GM12892 (cell line): ENCODE results near the gene MEIKIN.
"Not testable (repeated sequence)": the region's sequence is repeated elsewhere in the genome, so short reads cannot be mapped to it uniquely, and the experiment has no call there.

Experiments
- DNase-seq: peaks from one replicate; pipeline ENCODE4 v3.0.0; 2011; ENCODE audit not compliant: insufficient read length
- FAIRE-seq: peaks from 2 replicates; lab custom pipeline; 2011; peaks lifted over from hg19 to GRCh38; lab: Jason Lieb, UNC
- POLR2A ChIP-seq: IDR thresholded peaks from 2 replicates; pipeline ENCODE4 v1.6.1; 2011; ENCODE audit warnings: low read depth, low read length, control low read depth
- POLR2AphosphoS5 ChIP-seq: IDR thresholded peaks from 2 replicates; pipeline ENCODE4 v1.6.1; 2011; ENCODE audit warnings: low read depth, low read length, control low read depth
- TAF1 ChIP-seq: IDR thresholded peaks from 2 replicates; pipeline ENCODE4 v1.6.1; 2011; ENCODE audit warnings: low read depth, mild to moderate bottlenecking, control low read depth, low read length, borderline replicate concordance

MEIKIN gene

DNA sequence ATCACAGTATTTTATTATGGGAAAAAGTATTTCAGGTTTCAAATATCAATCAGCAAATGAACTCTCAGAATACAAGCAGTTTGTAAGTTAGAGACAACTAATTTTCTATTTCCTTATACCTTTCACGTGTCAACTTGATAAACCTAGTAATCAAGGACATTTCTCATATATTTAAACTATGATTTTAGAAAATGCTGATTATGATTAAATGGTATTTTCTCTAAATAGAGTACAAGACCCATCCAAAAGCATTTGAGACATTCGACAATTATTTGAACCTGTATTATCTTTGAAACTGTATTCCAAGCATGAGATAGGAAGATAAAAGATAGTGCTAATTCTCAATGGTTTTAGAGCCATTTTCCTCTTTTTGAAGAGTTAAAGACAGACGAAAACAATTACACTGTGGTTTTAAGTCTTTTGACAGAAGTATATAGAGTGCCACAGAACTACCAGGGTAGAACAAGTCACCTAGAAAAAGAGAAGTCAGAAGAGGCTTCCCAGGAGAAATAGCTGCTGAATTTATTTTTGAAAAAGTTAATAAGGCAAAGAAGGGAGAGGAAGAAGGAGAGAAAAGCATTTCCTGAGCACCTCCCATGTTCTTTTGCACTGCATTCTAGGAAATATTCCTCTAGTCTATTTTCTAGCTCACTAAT is 5.6 kb downstream of the MEIKIN start:
- TF ChIP-seq POLR2AphosphoS5, result no peak
- TF ChIP-seq POLR2A, result no peak
- TF ChIP-seq TAF1, result no peak
- FAIRE-seq (no peak), DNase-seq (no peak)

DNA sequence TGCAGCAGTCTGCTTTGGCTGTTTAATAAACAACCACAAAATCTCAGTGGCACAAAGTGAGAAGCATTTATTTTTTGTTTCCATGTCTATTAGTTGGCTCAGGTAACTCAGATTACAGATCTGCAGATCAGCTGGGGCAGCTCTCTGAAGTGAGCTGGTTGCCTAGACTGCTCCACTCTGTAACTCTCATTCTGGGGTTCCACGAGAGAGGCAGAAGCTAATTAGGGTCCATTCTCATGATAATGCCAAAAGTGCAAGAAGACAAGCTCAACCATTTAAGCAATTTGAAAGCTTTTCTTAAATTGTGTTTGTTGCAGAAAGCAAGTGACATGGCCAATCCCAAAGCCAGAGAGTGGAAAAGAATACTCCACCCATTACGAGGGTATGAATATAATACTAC is 13.2 kb downstream of the MEIKIN start:
- FAIRE-seq, result no peak
- TF ChIP-seq TAF1 (no peak), POLR2A (no peak), POLR2AphosphoS5 (no peak)
- DNase-seq, result no peak

DNA sequence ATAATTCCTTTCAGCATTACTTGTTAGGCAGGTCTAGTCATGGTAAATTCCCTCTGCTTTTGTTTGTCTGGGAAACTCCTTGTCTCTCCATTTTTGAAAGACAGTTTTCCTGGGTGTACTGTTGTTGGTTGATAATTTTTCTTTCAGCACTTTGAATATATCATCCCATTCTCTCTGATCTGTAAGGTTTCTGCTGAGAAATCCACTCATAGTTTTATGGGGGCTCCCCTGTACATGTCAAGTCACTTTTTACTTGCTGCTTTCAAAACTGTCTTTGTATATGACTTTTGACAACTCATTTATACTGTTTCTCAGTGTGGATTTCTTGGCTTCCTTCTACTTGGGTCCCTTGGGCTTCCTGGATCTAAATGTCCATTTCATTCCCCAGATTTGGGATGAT is 16.5 kb downstream of the MEIKIN start:
- no peak for FAIRE-seq
- TF ChIP-seq POLR2A, result no peak
- no peak for TF ChIP-seq TAF1
- TF ChIP-seq POLR2AphosphoS5, result no peak
- no peak for DNase-seq

DNA sequence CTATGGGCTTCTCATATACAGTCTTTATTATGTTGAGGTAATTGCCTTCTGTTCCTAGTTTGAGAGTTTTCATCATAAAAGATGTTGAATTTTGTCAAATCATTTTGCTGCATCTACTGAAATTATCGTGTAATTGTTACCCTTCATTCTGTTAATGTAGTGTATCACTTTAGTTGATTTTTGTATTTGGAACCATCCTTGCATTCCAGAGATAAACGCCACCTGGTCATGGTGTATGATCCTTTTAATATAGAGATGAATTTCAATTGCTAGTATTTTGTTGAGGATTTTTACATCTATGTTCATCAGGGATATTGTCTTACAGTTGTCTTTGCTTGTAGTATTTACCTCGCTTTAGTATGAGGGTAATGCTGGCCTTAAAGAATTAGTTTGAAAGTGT is 19.3 kb downstream of the MEIKIN start:
- TF ChIP-seq POLR2A (no peak), TAF1 (no peak), POLR2AphosphoS5 (no peak)
- DNase-seq (no peak), FAIRE-seq (no peak)

- no peak for TF ChIP-seq POLR2A
- TF ChIP-seq TAF1, result no peak
- DNase-seq (no peak), FAIRE-seq (no peak)
Measured at GRCh38 chr5:131916481-131916880, 29.0 kb downstream of the MEIKIN start.

DNA sequence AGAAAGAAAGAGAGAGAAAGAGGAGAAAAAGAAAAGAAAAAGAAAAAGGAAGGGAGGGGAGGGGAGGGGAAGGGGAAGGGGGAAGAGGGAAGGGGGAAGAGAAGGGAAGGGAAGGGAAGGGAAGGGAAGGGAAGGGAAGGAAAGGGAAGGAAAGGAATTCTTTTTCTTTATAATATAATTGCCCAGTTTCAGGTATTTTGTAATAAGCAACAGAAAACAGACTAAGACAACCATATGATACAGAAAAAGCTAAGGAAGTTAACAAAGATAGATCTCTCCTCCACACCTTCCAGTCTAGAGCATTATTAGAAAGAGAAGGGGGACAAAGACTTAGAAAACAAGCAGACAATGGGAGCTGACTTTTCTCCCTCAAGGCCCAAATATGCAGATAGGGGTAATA is 31.0 kb downstream of the MEIKIN start:
- DNase-seq (no peak), FAIRE-seq (no peak)
- TF ChIP-seq POLR2AphosphoS5 (no peak), TAF1 (no peak), POLR2A (no peak)

DNA sequence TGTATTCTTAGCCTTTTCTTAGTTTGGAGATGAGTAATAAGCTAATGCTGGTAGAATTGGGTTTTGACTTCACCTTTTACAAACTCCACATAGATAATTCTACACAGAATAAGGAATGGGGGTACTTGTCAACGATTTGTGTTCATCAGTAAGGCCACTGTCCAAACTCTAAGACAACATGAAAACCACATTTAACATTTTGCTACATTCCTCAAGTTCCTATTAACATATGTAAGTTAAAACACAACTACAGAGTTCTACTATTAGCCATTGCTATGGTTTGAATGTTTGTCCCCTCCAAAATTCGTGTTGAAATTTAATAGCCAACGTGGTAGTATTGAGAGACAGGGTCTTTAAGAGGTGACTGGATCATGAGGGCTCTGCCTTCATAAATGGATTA is 31.9 kb downstream of the MEIKIN start:
- no peak for DNase-seq
- no peak for FAIRE-seq
- TF ChIP-seq POLR2AphosphoS5, result no peak
- no peak for TF ChIP-seq POLR2A
- no peak for TF ChIP-seq TAF1

DNA sequence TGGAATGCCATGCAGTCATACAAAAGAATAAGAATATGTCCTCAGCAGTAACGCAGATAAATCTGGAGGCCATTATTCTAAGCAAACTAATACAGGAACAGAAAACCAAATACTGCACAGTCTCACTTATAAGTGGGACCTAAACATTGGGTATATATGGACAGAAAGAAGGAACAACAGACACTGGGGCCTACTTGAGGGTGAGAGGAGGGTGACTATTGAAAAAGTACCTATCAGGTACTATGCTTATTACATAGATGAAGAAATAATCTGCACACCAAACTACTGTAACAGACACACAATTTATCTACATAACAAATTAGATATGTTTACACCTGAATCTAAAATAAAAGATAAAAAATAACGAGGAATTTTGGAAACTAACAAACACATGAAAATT is 38.8 kb downstream of the MEIKIN start:
- no peak for DNase-seq
- TF ChIP-seq POLR2A (no peak), POLR2AphosphoS5 (no peak), TAF1 (no peak)
- no peak for FAIRE-seq

DNA sequence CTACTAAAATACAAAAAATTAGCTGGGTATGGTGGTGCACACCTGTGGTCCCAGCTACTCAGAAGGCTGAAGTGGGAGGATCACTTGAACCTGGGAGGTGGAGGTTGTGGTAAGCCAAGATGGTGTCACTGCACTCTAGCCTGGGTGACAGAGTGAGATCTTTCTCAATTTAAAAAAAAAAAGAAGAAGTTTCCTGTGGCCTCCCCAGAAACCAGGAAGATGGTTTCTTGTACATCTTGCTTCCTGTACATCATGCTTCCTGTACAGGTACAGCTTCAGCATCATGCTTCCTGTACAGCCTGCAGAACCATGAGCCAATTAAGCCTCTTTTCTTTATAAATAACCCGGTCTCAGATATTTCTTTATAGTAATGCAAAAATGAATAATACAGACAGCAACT is 43.2 kb downstream of the MEIKIN start:
- not testable (repeated sequence) for FAIRE-seq, DNase-seq

DNA sequence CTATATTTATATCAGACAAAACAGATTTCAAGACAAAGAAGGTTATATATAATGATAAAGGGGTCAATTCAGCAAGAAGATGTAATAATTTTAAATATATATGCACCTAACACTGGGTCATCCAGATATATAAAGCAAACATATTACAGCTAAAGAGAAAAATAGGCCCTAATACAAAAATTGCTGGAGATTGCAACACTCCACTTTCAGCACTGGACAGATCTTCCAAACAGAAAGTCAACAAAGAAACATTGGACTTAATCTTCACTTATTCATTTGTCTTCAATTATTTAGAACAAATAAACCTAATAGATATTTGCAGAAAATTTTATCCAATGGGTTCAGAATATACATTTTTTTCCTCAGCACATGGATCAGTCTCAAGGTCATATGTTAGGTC is 45.8 kb downstream of the MEIKIN start:
- FAIRE-seq (no peak), DNase-seq (no peak)

DNA sequence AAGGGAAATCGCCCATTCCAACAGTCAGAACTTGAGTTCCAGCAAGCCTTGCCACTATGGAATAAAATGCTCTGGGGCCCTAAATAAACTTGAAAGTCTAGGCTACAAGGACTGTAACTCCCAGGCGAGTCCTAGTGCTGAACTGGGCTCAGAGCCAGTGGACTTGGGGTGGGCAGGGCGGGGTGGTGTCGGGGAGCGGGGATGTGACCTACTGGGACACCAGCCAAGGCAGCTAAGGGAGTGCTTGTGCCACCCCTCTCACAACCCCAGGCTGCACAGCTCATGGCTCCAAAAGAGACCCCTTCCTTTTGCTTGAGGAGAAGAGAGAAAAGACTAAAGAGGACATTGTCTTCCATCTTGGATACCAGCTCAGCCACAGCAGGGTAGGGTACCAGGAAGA is 61.5 kb downstream of the MEIKIN start:
- no peak for DNase-seq
- no peak for FAIRE-seq
- TF ChIP-seq TAF1, result no peak
- TF ChIP-seq POLR2A, result no peak
- no peak for TF ChIP-seq POLR2AphosphoS5

More for the DNA sequence above, 45.8 kb downstream of the MEIKIN start:
- TF ChIP-seq TAF1, result no peak

GRCh38 chr5:131879705-131880104 is 65.8 kb downstream of the MEIKIN start:
- FAIRE-seq (no peak), DNase-seq (no peak)
- no peak for TF ChIP-seq POLR2AphosphoS5

GRCh38 chr5:131877873-131878272 is 67.6 kb downstream of the MEIKIN start:
- no peak for TF ChIP-seq POLR2AphosphoS5
- no peak for TF ChIP-seq POLR2A
- no peak for TF ChIP-seq TAF1
- no peak for FAIRE-seq
- DNase-seq, result no peak

DNA sequence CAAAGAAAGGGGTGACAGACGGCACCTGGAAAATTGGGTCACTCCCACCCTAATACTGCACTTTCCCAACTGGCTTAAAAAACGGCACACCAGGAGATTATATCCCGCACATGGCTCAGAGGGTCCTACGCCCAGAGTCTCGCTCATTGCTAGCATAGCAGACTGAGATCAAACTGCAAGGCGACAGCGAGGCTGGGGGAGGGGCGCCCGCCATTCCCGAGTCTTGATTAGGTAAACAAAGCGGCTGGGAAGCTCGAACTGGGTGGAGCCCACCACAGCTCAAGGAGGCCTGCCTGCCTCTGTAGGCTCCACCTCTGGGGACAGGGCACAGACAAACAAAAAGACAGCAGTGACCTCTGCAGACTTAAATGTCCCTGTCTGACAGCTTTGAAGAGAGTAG is 74.2 kb downstream of the MEIKIN start:
- not testable (repeated sequence) for DNase-seq, FAIRE-seq
